GM18526 (cell line): ENCODE data around the gene AGAP1.

Experiments
- POLR2A ChIP-seq: IDR thresholded peaks from 3 replicates; pipeline ENCODE4 v1.6.1; 2011; ENCODE audit not compliant: insufficient read length; ENCODE audit errors: extremely low read depth

The AGAP1 gene

GRCh38 chr2:235958221-235958930 is 464.5 kb downstream of the AGAP1 start:
- TF ChIP-seq POLR2A: no peak

GRCh38 chr2:235958931-235959410 is 465.1 kb downstream of the AGAP1 start:
- TF ChIP-seq POLR2A: no peak

- TF ChIP-seq POLR2A: no peak
These were observed 466.3 kb downstream of the AGAP1 start for GRCh38 chr2:235960011-235960715.

DNA sequence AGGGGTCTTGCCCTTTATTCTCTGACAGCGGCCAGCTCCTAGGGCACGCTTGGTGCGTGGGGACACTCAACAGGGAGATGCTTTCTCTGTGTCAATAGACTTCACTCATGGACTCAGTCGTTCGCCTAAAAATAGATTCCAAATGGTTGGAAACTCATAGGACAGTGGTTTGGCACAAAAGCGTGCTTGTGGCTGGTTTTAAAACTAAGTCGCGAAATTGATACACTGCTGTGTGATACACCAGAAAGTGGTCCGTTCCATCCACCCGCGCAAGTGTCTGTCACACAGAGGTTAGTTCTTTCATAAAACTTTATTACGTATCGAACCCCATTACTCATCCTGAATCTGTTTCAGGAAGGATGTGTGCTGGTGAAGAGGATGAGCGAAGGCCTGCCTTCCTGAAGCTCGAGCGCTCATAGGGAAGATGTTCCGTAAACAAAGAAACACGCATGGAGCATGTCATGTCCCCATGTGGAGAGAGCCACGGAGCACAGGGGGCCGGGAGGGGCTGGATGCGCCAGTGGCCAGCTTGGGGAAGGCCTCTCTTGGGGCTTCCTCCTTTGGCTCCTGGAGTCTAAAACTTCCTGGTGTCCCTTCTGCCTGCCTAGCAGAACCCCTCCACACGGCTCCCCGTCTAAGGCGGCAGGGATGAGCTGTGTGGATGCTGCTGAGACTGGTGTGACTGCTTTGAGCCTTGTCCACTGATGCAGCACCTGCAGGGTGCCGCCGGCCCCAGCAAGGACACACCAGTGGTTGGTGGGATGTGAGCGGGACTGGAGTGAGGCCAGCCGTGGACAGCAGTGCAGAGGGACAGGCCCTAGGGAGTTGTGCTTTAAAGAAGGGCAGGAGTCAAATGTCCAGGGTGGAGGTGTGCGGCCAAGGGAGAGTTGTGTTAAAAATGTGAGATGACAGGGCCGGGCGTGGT is 467.1 kb downstream of the AGAP1 start:
- no peak for TF ChIP-seq POLR2A

- TF ChIP-seq POLR2A: no peak
These were observed 467.9 kb downstream of the AGAP1 start for GRCh38 chr2:235961711-235962110.

DNA sequence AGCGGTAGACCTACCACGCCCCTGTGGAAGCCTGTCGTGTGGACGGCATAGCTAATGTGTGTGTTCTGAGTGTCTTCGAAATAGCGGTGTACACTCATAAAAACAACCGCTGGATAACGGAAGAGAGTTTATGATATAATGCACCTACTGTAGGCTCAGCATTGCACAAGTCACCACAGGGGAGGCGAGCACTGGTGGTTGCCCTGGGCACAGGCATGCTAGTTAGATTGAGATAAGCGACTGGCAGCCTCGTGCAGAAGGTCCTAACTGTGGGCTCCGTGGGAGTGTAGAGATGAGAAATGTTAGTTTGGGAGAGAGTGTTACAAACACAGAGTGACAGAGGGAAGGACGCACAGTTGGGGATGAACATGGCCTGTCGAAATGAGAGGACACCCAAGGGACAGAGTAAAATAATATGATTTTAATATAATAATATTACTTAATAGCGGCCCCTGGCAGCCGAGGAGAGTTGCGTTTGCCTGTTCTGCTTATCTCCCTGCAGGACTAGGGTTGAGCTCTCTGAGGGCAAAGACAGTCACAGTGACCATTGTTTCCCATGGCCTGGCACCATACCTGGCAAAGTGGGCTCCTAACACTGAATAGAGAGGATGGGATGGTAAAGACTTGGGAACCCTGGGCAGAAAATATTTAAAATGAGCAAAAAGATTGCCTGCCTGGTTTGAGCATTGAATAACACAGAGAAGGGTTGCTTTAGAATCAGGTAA is 470.2 kb downstream of the AGAP1 start:
- TF ChIP-seq POLR2A: no peak

DNA sequence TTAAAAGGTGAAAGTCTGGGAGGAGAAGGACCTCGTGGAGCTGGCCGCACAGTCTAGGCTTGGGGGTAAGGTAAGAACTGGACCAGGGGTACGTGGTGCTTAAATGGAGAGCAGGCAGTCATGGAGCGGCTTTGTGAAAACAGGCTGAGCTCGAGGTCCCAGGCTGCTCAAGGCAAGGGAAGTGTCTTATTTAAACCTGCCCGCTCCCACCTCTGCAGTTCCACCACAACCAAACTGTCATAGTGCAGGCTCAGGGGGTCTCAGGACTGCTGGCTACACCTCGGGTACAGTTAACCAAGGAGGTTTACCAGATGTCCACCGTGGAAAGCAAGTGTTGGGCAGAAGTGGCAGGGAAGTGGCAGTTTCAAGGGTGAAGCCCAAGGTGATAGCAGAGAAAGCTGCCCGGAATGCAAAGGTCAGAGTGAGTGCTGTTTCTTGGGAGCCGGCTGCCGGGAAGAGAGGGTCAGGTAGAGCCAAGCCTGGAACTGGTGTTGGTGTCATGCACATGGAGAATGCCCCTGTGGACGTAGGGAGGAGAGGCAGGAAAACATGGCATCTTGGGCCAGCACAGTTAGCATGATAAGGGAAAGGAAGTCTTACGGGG is 471.0 kb downstream of the AGAP1 start:
- TF ChIP-seq POLR2A: no peak

- no peak for TF ChIP-seq POLR2A
These were observed 472.6 kb downstream of the AGAP1 start for GRCh38 chr2:235966396-235966795.

GRCh38 chr2:235966932-235967757 is 473.3 kb downstream of the AGAP1 start:
- TF ChIP-seq POLR2A: no peak

DNA sequence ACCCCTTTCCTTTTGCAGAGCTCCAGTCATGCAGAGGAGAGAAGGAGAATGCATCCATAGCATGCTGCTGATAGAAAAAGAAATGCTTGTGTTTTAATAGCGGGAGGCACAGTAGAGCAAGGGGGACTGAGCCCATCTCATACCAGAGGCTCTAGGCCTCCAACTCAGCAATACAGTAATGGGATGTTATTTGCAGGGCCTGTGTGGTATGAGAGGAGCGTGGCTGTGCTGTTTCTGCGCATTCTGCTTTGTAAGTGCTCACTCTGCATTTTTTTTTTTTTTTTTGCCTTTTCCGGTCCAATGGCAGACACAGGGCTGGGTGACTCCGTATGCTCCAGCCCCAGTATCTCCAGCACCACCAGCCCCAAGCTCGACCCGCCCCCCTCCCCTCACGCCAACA is 474.3 kb downstream of the AGAP1 start:
- no peak for TF ChIP-seq POLR2A

DNA sequence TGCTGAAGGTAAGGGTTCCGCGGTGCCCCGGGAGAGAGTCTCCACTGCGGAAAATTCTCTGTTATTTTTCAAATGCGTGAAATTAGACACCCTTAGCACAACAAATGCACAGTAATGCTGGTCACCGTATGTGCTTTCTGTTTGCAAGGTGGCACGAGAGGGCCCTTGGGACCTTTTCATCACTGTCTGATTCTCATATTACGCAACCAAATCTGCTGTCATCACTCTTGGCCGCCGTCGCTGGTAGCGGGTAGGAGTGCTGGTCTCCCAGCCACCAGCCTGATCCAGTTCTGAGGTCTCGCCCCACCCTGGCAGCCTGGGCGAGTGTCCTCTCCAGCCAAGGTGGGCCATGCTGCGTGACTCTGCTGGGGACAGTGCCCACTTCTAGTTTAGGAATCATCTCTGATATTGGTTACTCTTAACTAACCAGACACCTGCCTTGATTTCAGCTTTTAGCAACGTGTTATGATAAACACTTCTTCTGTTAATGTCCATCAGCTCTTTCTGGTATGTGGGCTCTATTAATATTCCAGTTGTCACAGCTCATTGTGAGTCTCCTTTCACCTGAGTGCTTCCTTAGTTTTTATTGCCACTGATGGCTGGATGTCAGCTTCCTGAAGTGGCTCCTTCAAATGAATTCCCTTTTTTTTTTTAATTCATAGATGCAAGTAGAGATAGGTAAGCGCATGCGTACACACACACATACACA is 474.9 kb downstream of the AGAP1 start:
- TF ChIP-seq POLR2A: no peak

DNA sequence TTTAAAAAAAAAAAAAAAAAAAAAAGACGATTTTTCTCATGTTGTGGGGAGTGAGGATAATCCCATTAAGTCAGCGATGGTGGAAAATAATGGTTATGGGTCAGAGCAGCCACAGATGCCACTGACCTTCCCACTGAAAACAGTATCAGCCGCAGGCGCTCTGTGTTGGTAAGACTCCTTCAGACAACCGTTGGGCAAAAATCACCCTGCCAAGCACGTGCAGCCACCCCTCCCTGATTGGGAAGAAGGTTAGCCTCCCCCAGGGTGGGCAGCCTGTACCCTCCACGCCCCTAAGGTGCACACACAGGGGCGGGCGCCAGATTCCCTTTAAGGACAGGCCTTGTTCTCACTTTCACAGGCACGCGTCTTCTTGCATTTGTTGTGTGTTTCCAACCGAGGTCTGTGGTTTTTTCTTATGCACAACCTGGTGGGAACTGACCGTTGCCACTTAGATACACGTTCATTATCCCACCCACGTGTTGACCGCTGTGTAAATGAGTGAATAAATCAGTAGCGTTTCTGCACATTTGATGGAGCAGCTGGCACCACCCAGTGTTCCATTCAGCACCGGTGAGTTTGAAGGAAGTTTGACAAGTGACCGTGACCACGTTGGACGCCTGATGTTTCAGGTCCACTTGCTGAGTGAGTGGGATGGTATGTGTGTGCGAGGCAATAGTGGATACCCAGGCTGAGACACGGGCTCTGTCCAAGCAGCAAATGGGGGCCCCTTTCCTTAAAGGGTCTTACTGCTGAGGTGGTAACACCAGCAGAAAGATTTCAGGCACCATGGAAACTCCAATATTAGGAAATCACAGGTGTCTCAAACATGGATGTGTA is 476.6 kb downstream of the AGAP1 start:
- no peak for TF ChIP-seq POLR2A
